ENCODE results near the gene GATAD2A. TPM values are rescaled to one million over a fixed set of nuclear protein-coding genes. Genes with fewer than 3 reads are reported as not detected.

GATAD2A gene
- total RNA-seq, 4 donors from 2014 or later, result 34.9 to 60.5 (median 42.5) TPM

DNA sequence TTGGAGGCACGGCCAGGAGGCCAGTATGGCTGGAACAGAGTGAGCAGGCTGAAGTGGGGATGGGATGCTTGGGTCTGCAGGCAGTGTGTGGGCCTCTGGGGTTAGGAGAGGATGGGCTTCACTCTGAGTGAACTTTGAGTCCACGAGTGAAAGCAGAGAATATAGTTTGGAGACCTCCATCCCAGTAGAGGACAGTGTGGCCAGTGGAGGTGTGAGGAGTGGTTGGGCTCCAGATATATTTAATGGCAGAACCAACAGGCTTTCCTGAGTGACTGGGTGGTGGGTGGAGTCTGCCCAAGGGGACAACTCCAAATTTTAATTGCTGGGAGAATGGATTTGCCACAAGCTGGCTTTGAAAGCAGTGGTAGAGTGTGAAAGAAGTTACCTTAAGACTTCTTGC lies 27.3 kb downstream of the GATAD2A start:
- no peak for DNase-seq (ENCODE audit: extremely low spot score)

GRCh38 chr19:19433666-19434213 lies 28.3 kb downstream of the GATAD2A start:
- Histone ChIP-seq H3K36me3 (peaks cover 0 to 12% (median 5%) of the 10 kb centered on the region in 4 donors), H3K9me3 (no peaks in the 10 kb centered on the region), H3K4me3 (no peak overlapping the region), H3K27me3 (no peaks in the 10 kb centered on the region), H3K27ac (replicated peaks in 1 of 4) (peak overlapping the region in 1 of 4 donors; percentile 50), H3K4me1 (peaks cover 38 to 74% (median 46%) of the 10 kb centered on the region in 4 donors)
- intact Hi-C loops (cut with DNase I), result no loop called here
- TF ChIP-seq, protein P1, sequence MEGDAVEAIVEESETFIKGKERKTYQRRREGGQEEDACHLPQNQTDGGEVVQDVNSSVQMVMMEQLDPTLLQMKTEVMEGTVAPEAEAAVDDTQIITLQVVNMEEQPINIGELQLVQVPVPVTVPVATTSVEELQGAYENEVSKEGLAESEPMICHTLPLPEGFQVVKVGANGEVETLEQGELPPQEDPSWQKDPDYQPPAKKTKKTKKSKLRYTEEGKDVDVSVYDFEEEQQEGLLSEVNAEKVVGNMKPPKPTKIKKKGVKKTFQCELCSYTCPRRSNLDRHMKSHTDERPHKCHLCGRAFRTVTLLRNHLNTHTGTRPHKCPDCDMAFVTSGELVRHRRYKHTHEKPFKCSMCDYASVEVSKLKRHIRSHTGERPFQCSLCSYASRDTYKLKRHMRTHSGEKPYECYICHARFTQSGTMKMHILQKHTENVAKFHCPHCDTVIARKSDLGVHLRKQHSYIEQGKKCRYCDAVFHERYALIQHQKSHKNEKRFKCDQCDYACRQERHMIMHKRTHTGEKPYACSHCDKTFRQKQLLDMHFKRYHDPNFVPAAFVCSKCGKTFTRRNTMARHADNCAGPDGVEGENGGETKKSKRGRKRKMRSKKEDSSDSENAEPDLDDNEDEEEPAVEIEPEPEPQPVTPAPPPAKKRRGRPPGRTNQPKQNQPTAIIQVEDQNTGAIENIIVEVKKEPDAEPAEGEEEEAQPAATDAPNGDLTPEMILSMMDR (IDR thresholded peaks at IDR 0.05), result no peak
- TF ChIP-seq POLR2A (IDR thresholded peaks at IDR 0.05; ENCODE audit: low read depth) (no peak), EP300 (IDR thresholded peaks at IDR 0.05) (no peak), POLR2AphosphoS5 (IDR thresholded peaks at IDR 0.05) (no peak)
- DNase-seq (ENCODE audit: extremely low spot score), result no peak
- 87% methylated on average over 3 of the region's 3 CpGs for WGBS

More for the DNA sequence above, 27.3 kb downstream of the GATAD2A start:
- TF ChIP-seq, protein P1 (IDR thresholded peaks at IDR 0.05), result no peak
- WGBS, result 91% methylated on average over 2 of the region's 2 CpGs
- no peak overlapping the region for H3K4me3 ChIP-seq
- no peak overlapping the region for H3K27ac ChIP-seq (replicated peaks in 1 of 4)
- H3K27me3 ChIP-seq, result no peaks in the 10 kb centered on the region
- H3K9me3 ChIP-seq, result no peaks in the 10 kb centered on the region
- peaks cover 0 to 7% (median 2%) of the 10 kb centered on the region in 4 donors for H3K36me3 ChIP-seq
- intact Hi-C loops (cut with DNase I), result no loop called here
- peaks cover 40 to 74% (median 48%) of the 10 kb centered on the region in 4 donors for H3K4me1 ChIP-seq

DNA sequence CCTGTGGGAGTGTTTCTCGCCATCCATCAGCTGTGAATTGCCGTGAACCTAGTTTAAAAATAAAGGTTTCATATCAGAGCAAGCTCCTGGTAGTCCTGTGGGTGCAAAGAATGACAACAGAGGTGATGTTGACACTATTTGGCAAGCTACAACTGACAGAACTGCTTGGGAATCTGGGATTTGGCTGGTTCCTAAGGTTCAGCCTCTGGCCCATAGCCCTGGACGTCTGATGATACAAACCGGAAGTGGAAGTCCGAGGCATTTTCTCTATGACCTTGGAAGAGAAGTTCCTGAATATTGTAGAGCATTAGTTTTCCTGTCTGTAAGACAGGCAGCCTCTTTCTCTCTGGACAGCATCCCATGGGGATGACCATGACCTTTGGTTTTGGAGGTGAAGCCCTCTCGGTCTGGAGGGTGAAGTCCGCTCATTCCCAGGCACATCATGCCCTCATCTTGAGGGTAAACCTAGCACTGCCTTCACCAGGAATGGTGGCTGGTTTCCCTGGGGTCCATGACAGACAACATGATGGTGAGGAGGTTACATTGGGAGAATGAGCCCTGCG lies 29.1 kb downstream of the GATAD2A start:
- Histone ChIP-seq H3K27me3 (no peaks in the 10 kb centered on the region), H3K4me1 (peaks cover 34 to 70% (median 44%) of the 10 kb centered on the region in 4 donors), H3K9me3 (no peaks in the 10 kb centered on the region), H3K27ac (replicated peaks in 1 of 4) (peak overlapping the region in 3 of 4 donors; percentile 15 to 50 (median 28)), H3K4me3 (peak overlapping the region in 1 of 4 donors; percentile 0), H3K36me3 (peaks cover 0 to 12% (median 3%) of the 10 kb centered on the region in 4 donors)
- no peak for TF ChIP-seq POLR2A (IDR thresholded peaks at IDR 0.05; ENCODE audit: low read depth)
- peak; percentile 22 to 25 for TF ChIP-seq POLR2AphosphoS5 (IDR thresholded peaks at IDR 0.05)
- intact Hi-C loops (cut with DNase I), result no loop called here
- 44% methylated on average over 8 of the region's 8 CpGs for WGBS
- DNase-seq (ENCODE audit: extremely low spot score), result no peak

DNA sequence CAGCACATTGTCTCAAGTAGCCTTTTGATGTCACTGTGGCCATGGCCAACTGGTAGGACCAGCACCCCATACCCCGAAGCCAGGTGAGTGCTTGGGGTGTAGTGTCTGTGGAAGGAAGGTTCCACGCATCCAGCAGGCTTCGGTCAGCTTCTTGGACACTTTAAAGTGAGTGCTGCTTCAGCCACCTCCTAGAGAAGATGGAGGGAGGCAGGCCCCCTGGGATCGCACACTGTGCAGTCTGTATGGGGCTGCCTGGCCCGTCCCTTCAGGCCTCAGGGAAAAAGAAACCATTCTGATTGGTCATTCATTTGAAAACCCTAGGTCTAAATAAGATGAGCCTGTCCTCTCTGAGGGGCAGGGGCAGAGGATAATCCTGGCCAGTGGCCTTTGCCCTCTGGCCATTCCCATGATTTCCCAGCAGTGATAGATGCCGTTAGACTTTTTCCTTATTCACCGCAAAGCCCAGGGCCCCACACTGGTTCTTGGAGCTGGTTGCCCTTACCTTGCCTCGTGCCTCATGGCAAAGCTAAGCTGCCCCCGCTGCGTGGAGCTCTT lies 30.7 kb downstream of the GATAD2A start:
- 83% methylated on average over 10 of the region's 10 CpGs for WGBS
- no peak for DNase-seq (ENCODE audit: extremely low spot score)
- TF ChIP-seq POLR2AphosphoS5 (IDR thresholded peaks at IDR 0.05) (no peak), EP300 (IDR thresholded peaks at IDR 0.05) (no peak), POLR2A (IDR thresholded peaks at IDR 0.05; ENCODE audit: low read depth) (no peak)
- TF ChIP-seq, protein P1 (IDR thresholded peaks at IDR 0.05), result no peak
- Histone ChIP-seq H3K36me3 (peaks cover 0 to 12% (median 3%) of the 10 kb centered on the region in 4 donors), H3K4me3 (no peak overlapping the region), H3K27me3 (no peaks in the 10 kb centered on the region), H3K9me3 (no peaks in the 10 kb centered on the region), H3K4me1 (peaks cover 24 to 58% (median 39%) of the 10 kb centered on the region in 4 donors), H3K27ac (replicated peaks in 1 of 4) (no peak overlapping the region)
- intact Hi-C loops (cut with DNase I), result no loop called here

DNA sequence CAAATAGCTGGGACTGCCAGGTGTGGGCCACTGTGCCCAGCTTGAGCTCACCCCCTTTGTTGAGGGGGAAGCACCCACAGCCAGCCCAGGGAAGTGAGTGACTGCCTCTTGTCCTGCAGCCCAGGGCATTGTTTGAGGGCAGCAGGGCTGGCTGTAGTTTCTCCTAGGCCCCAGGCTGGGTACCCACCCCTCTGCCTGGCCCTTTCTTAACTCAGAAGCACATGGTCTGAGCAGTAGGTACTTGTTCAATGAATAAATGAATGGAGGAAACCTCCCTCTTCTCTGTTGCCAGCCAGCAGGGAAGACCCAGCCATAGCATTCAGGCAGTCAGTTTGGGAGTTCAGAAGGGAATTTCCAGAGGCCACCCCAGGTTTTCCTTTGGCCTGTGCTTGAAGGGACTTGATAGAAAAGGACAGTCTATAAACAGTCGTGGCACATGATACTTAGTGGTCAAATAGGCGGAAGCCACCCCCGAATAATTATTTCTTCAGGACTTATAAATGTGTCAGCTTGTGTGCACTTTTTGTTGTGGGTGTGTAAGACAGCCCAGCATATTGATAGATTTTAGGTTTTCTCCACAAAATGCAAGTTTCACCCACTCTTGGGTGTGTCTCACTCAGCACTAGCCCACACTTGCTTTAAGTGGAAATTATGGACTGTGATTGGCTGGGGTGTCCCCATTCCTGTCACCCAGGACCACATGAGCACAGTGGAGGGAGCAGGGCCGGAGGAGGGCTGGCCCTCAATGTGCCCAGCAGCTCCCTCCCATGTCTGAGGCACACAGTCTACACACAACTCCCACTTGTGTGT lies 33.1 kb downstream of the GATAD2A start:
- peaks cover 15 to 53% (median 27%) of the 10 kb centered on the region in 4 donors for H3K4me1 ChIP-seq
- no peaks in the 10 kb centered on the region for H3K27me3 ChIP-seq
- DNase-seq (ENCODE audit: extremely low spot score), result no peak
- no peak overlapping the region for H3K4me3 ChIP-seq
- H3K36me3 ChIP-seq, result peaks cover 0 to 12% (median 3%) of the 10 kb centered on the region in 4 donors
- intact Hi-C loops (cut with DNase I), result no loop called here
- H3K9me3 ChIP-seq, result no peaks in the 10 kb centered on the region
- WGBS, result 83% methylated on average over 4 of the region's 4 CpGs
- TF ChIP-seq POLR2AphosphoS5 (IDR thresholded peaks at IDR 0.05) (no peak), POLR2A (IDR thresholded peaks at IDR 0.05; ENCODE audit: low read depth) (no peak)
- H3K27ac ChIP-seq (replicated peaks in 1 of 4), result no peak overlapping the region

Measured in esophagus muscularis mucosa (tissue), 4 donors.